Right ventricle myocardium superior (tissue), 1 donor: ENCODE data around the gene LTB4R. TPM values are rescaled to one million over a fixed set of nuclear protein-coding genes. Genes with fewer than 3 reads are reported as not detected.

ENCODE experiments used
- ATAC-seq: fragments of 200-7000 bp; cut with Tn5 transposase; one replicate; pipeline ENCODE4 v1.9.1; 2020; ENCODE audit warnings: mild to moderate bottlenecking; ENCODE audit not compliant: poor library complexity
- DNase-seq: peaks from one replicate; pipeline ENCODE4 v3.0.0-alpha.2; 2020
- intact Hi-C: fragments of 100-400 bp; cut with DNase I; formaldehyde crosslinking; loops from one replicate; pipeline ENCODE4 v1.11.2; 2022
- total RNA-seq: library from RNA; stranded (reverse); fragmentation: NEBNext Ultra II Directional; extraction: Animal tissue kit (Norgen Biotek cat#: 25700); gene quantifications from one replicate; pipeline ENCODE4 v1.2.1, GENCODE V29; 2021
- donor health status: DM: no; HTN: yes; CAD: no; lungs with severe emphysema.

LTB4R gene
- total RNA-seq, 1 donor from 2014 or later, result 1.8 TPM

DNA sequence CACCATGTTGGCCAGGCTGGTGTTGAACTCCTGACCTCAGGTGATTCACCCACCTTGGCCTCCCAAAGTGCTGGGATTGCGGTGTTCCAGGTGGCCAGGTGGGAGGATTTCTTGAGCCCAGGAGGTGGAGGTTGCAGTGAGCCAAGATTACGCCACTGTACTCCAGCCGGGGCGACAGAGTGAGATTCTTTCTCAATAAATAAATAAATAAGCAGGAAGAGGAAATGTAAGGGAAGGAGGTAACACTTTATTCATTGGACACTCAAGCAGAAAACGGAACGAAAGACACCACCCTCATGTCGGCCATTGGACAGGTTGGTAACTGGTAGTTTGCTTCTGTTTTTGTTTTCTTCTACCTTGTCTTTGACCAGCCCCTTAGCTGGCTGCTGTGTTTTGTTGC is 43.7 kb downstream of the LTB4R start:
- intact Hi-C loops, result no loop called here
- DNase-seq, result no peak
- ATAC-seq, result no peak

DNA sequence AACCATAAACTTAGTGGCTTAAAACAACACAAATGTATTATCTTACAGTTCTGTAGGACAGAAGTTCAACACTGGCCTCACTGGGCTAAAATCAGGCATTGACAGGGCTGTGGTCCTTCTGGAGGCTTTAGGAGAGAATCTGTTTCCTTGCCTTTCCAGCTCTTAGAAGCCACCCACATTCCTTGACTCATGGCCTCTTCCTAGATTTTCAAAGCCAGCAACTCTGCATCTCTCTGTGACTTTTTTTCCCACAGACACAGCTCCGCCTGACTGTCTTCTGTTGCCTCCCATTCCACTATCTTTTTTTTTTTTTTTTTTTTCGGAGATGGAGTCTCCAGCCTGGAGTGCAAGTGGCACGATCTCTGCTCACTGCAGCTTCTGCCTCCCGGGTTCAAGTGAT is 44.9 kb downstream of the LTB4R start:
- intact Hi-C loops, result no loop called here
- ATAC-seq, result no peak
- no peak for DNase-seq

DNA sequence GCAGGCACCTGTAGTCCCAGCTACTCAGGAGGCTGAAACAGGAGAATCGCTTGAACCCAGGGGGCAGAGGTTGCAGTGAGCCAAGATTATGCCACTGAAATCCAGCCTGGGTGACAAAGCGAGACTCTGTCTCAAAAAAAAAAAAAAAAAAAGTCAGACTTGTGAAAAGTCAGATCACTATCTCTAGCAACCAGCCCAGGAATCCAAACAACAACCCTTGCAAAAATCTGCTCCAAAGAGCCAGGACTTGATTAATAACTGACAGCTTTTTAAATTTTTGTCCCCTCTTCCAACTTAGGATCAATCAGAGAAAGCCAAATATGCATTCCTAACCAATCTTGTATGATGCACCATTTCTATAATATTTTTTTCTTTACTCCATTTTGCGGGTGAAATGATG is 49.0 kb downstream of the LTB4R start:
- intact Hi-C loops, result no loop called here
- DNase-seq (no peak), ATAC-seq (no peak)

DNA sequence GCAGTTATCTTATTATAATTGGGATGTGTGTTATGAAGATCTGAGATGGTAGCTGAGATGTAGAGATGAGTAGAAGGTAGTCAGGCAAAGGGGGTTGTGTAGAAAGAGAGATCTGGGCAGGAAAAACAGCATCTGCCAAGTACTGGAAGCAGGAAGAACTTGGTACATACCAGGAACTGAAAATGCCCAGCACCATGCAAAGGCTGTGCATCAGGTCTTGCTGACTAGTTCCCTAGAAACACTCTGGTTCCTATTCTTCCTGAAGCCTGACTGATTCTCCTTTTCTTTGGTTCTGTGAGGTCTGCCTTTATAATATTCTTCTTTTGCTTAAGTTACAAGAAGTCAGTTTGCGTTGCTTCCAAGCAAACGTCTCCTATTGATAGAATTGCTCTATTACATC is 50.0 kb downstream of the LTB4R start:
- intact Hi-C loops, result no loop called here
- ATAC-seq, result no peak
- no peak for DNase-seq

DNA sequence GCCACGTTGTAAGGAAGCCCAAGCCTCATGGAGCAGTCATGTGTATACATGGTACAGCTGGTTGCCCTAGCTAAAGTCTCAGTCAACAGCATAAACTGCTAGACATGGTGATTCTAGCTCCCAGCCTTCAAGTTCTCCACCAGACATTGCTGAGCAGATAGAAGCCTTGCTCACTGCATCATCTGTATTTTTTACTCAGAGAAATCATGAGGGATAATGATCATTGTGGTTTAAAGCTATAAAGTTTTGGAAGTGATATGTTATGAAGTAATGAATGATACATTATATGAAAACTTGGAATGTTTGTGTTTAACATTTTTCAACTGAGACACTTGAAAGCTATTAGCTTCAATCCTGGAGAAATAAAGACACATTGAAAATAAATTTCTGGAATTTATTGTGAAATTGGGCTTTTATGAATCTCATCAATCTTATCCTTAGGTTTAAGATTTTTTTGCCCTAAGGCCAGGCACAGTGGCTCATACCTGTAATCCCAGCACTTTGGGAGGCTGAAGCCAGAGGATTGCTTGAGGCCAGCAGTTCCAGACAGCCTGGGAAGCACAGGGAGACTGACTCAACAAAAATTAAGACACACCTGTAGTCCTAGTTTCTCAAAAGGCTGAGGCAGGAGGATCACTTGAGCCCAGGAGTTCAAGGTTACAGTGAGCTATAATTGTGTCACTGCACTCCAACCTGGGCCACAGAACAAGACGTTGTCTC is 51.1 kb downstream of the LTB4R start:
- ATAC-seq, result no peak
- intact Hi-C loops, result no loop called here
- DNase-seq, result no peak

DNA sequence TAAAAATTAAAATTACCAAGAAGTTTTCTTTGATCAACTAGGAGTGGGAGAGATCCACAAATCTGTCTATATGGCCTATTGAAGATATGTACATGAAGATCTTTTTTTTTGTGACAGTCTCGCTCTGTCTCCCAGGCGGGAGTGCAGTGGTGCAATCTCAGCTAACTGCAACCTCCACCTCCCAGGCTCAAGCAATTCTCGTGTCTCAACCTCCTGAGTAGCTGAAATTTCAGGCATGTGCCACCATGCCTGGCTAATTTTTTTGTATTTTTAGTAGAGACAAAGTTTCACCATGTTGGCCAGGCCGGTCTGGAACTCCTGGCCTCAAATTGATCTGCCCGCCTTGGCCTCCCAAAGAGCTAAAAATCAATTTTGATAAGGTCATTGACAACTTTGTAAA is 52.1 kb downstream of the LTB4R start:
- intact Hi-C loops, result no loop called here
- ATAC-seq (no peak), DNase-seq (no peak)

DNA sequence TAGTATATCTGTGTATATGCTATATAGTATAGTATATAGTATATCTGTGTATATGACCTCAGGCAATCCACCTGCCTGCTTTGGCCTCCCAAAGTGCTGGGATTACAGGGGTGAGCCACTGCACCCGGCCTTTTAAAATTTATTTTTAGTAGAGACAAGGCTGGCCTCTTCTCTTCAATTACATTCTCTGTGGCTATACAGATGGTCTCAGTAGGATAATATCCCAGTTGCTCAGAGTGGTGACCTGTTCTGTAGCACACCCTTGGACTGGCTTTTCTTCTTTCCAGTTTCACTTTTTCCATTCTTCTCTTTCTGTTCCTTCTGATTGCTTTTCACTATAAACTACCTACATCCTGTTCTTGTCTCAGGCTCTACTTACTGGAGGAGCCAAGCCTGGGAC is 53.5 kb downstream of the LTB4R start:
- intact Hi-C loops, result loop anchor here (5.0 kb wide), 1 partner anchor 67 kb away; no protein-coding TSS in a partner anchor
- DNase-seq (no peak), ATAC-seq (no peak)

DNA sequence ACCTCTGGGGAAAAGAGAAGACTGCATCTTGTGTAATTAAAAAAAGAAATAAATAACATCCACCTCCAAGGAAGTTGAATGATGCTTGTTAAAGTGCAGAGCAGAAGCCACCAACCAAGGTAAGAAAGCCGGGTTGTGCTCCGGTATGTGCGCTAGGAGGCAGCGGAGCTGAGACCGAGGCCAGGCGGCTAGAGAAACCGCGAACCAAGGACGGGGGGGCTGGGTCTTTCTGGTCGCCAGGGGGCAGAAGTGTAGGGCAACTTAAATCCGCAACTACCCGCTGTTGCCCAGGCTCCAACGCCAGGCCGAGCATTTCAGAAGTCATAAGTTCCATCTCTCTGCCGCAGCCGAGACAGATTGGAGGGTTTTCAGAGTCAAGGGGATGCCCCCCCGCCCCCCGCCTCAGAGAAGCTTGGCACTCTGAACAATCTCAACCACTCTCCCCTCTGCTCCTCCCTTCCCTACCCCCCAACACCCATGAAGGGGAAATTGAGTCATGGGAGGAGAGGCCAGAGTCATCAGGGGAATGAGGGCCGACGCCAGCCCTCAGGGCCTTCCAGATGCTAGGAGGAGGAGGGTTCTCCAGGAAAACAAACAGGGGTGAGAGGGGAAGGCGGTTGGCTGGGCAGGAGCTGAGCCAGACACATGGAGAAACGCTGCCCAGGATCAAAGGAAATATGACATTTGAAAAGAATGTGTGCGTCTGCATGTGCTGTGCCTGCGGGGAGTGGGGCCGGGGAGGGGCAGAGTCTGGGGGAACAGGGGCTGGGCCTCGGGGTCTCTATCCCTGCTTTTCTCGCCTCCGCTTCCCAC is 54.5 kb downstream of the LTB4R start:
- DNase-seq (peak; percentile 90), ATAC-seq (peak; percentile 56)
- intact Hi-C loops, result loop anchor here (5.0 kb wide), 1 partner anchor 66 kb away; no protein-coding TSS in a partner anchor

DNA sequence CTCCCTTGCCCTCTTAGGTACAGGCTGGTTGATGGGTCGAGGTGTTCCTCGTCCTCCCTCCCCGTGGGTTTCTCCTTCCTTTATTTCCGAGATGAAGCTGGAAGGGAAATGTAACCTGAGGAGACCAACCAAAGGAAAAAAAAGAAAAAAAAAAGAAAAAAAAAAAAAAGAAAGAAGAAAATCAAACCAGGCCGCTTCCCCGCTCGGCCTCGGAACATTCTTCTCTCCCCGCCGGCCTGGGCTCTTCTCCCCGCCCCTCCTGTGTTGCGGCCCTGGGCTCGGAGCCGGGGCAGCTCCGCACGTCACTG is 55.1 kb downstream of the LTB4R start:
- intact Hi-C loops, result loop anchor here (5.0 kb wide), 1 partner anchor 66 kb away; no protein-coding TSS in a partner anchor
- no peak for DNase-seq
- no peak for ATAC-seq

DNA sequence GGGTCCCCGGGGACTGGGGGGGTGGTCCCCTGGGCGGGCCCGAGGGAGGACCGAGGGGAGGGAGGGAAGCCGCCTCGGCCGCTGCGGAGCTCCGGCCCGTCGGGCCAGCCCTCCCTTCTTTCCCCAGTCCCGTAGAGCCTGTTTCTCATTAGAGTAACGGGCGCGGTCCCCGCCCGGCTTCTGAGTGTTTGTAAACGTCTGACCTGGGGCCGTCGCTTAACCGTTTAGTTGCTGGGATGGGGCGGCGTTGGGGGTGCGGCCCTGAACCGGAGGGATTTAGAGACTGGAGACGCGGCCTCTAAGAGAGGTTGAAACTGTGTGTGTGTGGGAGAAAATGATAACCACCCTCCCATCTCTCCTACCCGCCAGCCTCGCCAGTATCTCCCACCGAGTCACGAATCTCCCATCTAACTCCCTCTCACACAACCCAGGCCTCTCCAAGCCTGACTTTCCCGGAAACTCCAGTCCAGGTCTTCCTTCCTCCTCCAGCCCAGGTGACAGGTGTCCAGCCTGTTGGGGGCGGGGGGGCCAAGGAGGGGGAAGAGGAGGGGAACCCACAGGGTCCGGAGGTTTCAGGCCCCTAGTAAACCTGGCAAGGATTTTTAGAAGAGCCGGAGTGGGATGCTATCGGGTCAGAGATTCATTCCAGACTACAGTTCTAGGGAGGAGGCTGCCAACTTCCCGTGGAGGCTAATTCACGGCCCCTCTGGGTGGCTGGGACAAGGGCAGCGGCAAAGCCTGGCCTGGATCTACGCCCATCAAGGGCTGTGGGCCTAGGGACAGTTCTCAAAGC is 55.6 kb downstream of the LTB4R start:
- DNase-seq (peak; percentile 91), ATAC-seq (peak; percentile 85)
- intact Hi-C loops, result loop anchor here (5.0 kb wide), 1 partner anchor 65 kb away; no protein-coding TSS in a partner anchor

Other genes starting within 250 kb of the LTB4R start
- not detected for gene CPNE6, start 239.9 kb upstream of the LTB4R start, total RNA-seq
- 2.7 TPM for gene PCK2, start 217.2 kb upstream of the LTB4R start, total RNA-seq
- 81.7 TPM for gene DCAF11, start 196.7 kb upstream of the LTB4R start, total RNA-seq
- 0.75 TPM for gene NRL, start 196.6 kb upstream of the LTB4R start, total RNA-seq
- gene FITM1, start 180.8 kb upstream of the LTB4R start, total RNA-seq, result 126 TPM
- gene PSME1, start 175.3 kb upstream of the LTB4R start, total RNA-seq, result 129 TPM
- gene EMC9, start 169.9 kb upstream of the LTB4R start, total RNA-seq, result 14.4 TPM
- 88.8 TPM for gene PSME2, start 164.9 kb upstream of the LTB4R start, total RNA-seq
- 29.5 TPM for gene RNF31, start 164.0 kb upstream of the LTB4R start, total RNA-seq
- gene IRF9, start 150.2 kb upstream of the LTB4R start, total RNA-seq, result 24.0 TPM
- 1.7 TPM for gene REC8, start 139.4 kb upstream of the LTB4R start, total RNA-seq
- 10.5 TPM for gene IPO4, start 122.7 kb upstream of the LTB4R start, total RNA-seq
- 19.2 TPM for gene TM9SF1, start 116.1 kb upstream of the LTB4R start, total RNA-seq
- not detected for gene TSSK4, start 105.8 kb upstream of the LTB4R start, total RNA-seq
- gene CHMP4A, start 98.0 kb upstream of the LTB4R start, total RNA-seq, result 26.6 TPM
- 18.9 TPM for gene MDP1, start 95.4 kb upstream of the LTB4R start, total RNA-seq
- 212 TPM for gene NEDD8, start 79.1 kb upstream of the LTB4R start, total RNA-seq
- gene GMPR2, start 78.6 kb upstream of the LTB4R start, total RNA-seq, result 26.2 TPM
- 28.7 TPM for gene TINF2, start 68.9 kb upstream of the LTB4R start, total RNA-seq
- 1.1 TPM for gene TGM1, start 48.3 kb upstream of the LTB4R start, total RNA-seq
- gene RABGGTA, start 39.9 kb upstream of the LTB4R start, total RNA-seq, result 20.3 TPM
- gene DHRS1, start 11.7 kb upstream of the LTB4R start, total RNA-seq, result 5.2 TPM
- gene NOP9, start 11.7 kb upstream of the LTB4R start, total RNA-seq, result 23.4 TPM
- gene CIDEB, start 3.5 kb upstream of the LTB4R start, total RNA-seq, result 2.9 TPM
- gene LTB4R2, start 1.4 kb upstream of the LTB4R start, total RNA-seq, result 0.65 TPM
- gene ADCY4, start 23.6 kb downstream of the LTB4R start, total RNA-seq, result 20.6 TPM
- 2.9 TPM for gene RIPK3, start 28.5 kb downstream of the LTB4R start, total RNA-seq
- gene NFATC4, start 56.7 kb downstream of the LTB4R start, total RNA-seq, result 25.6 TPM
- 8.8 TPM for gene NYNRIN, start 87.5 kb downstream of the LTB4R start, total RNA-seq
- gene CBLN3, start 118.2 kb downstream of the LTB4R start, total RNA-seq, result 0.65 TPM
- gene KHNYN, start 118.5 kb downstream of the LTB4R start, total RNA-seq, result 22.5 TPM
- gene SDR39U1, start 131.3 kb downstream of the LTB4R start, total RNA-seq, result 84.7 TPM
- gene CMA1, start 196.8 kb downstream of the LTB4R start, total RNA-seq, result 1.9 TPM